IMR-90 (cell line): Measurements from ENCODE around the gene TMED3. TPM values are rescaled to one million over a fixed set of nuclear protein-coding genes. Genes with fewer than 3 reads are reported as not detected.

Source experiments
- ATAC-seq: fragments of 200-7000 bp; cut with Tn5 transposase; 2 replicates; pipeline ENCODE4 v1.9.1; 2020; ENCODE audit warnings: low read depth, mild to moderate bottlenecking, moderate library complexity
- BruUV-seq: library from RNA; stranded (reverse); fragments of 400-500 nt; replicated peaks from 2 replicates; lab custom pipeline; 2021; lab: Mats Ljungman, UMichigan
- CTCF ChIA-PET: fragments of 300-600 bp; formaldehyde crosslinking; extraction: SDS; loops from one replicate; lab custom pipeline; 2021; ENCODE audit warnings: antibody characterized with exemption; lab: Yijun Ruan, JAX
- POLR2A ChIA-PET: fragments of 300-600 bp; sonication (Branson Sonifier 250); formaldehyde crosslinking; loops from one replicate; lab custom pipeline; 2022; ENCODE audit warnings: antibody characterized with exemption; ENCODE audit not compliant: unreplicated experiment; lab: Charles Lee
- DNase-seq: peaks from one replicate; pipeline ENCODE4 v3.0.0; 2013
- H2AFZ ChIP-seq: replicated peaks from 2 replicates; pipeline ENCODE3; 2013; ENCODE audit warnings: low read length, mild to moderate bottlenecking; ENCODE audit not compliant: poor library complexity
- H2AK5ac ChIP-seq: 2 replicates; pipeline ENCODE4 v1.6.1; 2013; ENCODE audit warnings: low read depth, low read length, inconsistent platforms
- H2AK9ac ChIP-seq: replicated peaks from 2 replicates; pipeline ENCODE3; 2013; ENCODE audit warnings: mild to moderate bottlenecking, low read depth, low read length, moderate library complexity; ENCODE audit not compliant: poor library complexity
- H2BK120ac ChIP-seq: 2 replicates; pipeline ENCODE4 v1.6.1; 2013; ENCODE audit warnings: low read depth, low read length, inconsistent platforms
- H2BK15ac ChIP-seq: 3 replicates; pipeline ENCODE4 v1.6.1; 2013; ENCODE audit warnings: low read depth, low read length, inconsistent platforms
- H2BK20ac ChIP-seq: 2 replicates; pipeline ENCODE4 v1.6.1; 2013; ENCODE audit warnings: low read depth, mild to moderate bottlenecking, inconsistent platforms, low read length, moderate library complexity
- H2BK5ac ChIP-seq: 2 replicates; pipeline ENCODE4 v1.6.1; 2013; ENCODE audit warnings: mild to moderate bottlenecking, low read depth, low read length, inconsistent platforms; ENCODE audit not compliant: poor library complexity, severe bottlenecking
- H3K14ac ChIP-seq: replicated peaks from 2 replicates; pipeline ENCODE4 v1.6.1; 2013; ENCODE audit warnings: low read depth, low read length, inconsistent platforms
- H3K18ac ChIP-seq: 2 replicates; pipeline ENCODE4 v1.6.1; 2013; ENCODE audit warnings: low read depth, low read length, control low read depth
- H3K23ac ChIP-seq: 2 replicates; pipeline ENCODE4 v1.6.1; 2013; ENCODE audit warnings: low read depth, low read length, inconsistent platforms
- H3K27ac ChIP-seq: 2 replicates; pipeline ENCODE4 v1.5.1; 2013; ENCODE audit warnings: mild to moderate bottlenecking, control low read depth, low read length; ENCODE audit not compliant: insufficient read depth
- H3K27me3 ChIP-seq: 2 replicates; pipeline ENCODE4 v1.6.1; 2013; ENCODE audit warnings: low read length; ENCODE audit not compliant: control insufficient read depth, insufficient read depth
- H3K36me3 ChIP-seq: 2 replicates; pipeline ENCODE4 v1.6.1; 2013; ENCODE audit warnings: low read length, mixed read lengths; ENCODE audit not compliant: control insufficient read depth, insufficient read depth
- H3K4ac ChIP-seq: 2 replicates; pipeline ENCODE4 v1.6.1; 2013; ENCODE audit warnings: low read depth, low read length, inconsistent platforms
- H3K4me1 ChIP-seq: 2 replicates; pipeline ENCODE4 v1.6.1; 2013; ENCODE audit warnings: low read length, mixed read lengths; ENCODE audit not compliant: control insufficient read depth, insufficient read depth
- H3K4me2 ChIP-seq: 2 replicates; pipeline ENCODE4 v1.6.1; 2013; ENCODE audit warnings: low read depth, mild to moderate bottlenecking, control low read depth, low read length, moderate library complexity
- H3K4me3 ChIP-seq: 2 replicates; pipeline ENCODE4 v1.5.1; 2013; ENCODE audit warnings: low read depth, mild to moderate bottlenecking, control low read depth, low read length, moderate library complexity; ENCODE audit not compliant: insufficient read depth
- H3K56ac ChIP-seq: 2 replicates; pipeline ENCODE4 v1.6.1; 2013; ENCODE audit warnings: low read length, inconsistent platforms; ENCODE audit not compliant: insufficient read depth; ENCODE audit errors: extremely low read depth
- H3K79me1 ChIP-seq, 2 experiments: 2 replicates each; pipeline ENCODE4 v1.6.1; 2013; ENCODE audit warnings: low read length in 2 of 2, inconsistent platforms in 1 of 2, low read depth in 1 of 2
- H3K9ac ChIP-seq: 2 replicates; pipeline ENCODE4 v1.6.1; 2013; ENCODE audit warnings: low read depth, low read length, control low read depth
- H3K9me1 ChIP-seq: 2 replicates; pipeline ENCODE4 v1.6.1; 2013; ENCODE audit warnings: low read length, inconsistent platforms; ENCODE audit not compliant: insufficient read depth
- H3K9me3 ChIP-seq: 2 replicates; pipeline ENCODE4 v1.6.1; 2013; ENCODE audit warnings: low read length; ENCODE audit not compliant: control insufficient read depth, insufficient read depth
- H4K20me1 ChIP-seq: 2 replicates; pipeline ENCODE4 v1.6.1; 2013; ENCODE audit warnings: low read length, inconsistent platforms; ENCODE audit not compliant: insufficient read depth
- H4K5ac ChIP-seq: 2 replicates; pipeline ENCODE4 v1.6.1; 2013; ENCODE audit warnings: mild to moderate bottlenecking, low read depth, low read length, control low read depth
- H4K8ac ChIP-seq, 2 experiments: 2 replicates each; pipeline ENCODE4 v1.6.1; 2013; ENCODE audit warnings: low read depth in 2 of 2, low read length in 2 of 2, control low read depth in 1 of 2, inconsistent platforms in 1 of 2
- H4K91ac ChIP-seq: 2 replicates; pipeline ENCODE4 v1.6.1; 2013; ENCODE audit warnings: low read depth, low read length, inconsistent platforms; ENCODE audit not compliant: insufficient read depth
- BHLHE40 ChIP-seq: fragments of 150-350 bp; IDR thresholded peaks from 2 replicates; pipeline ENCODE4 v1.6.1; 2016; ENCODE audit warnings: mild to moderate bottlenecking, low read depth, low read length
- CEBPB ChIP-seq: IDR thresholded peaks from 2 replicates; pipeline ENCODE4 v1.6.1; 2012; ENCODE audit warnings: low read depth, low read length, improper control_type of control experiment
- CHD1 ChIP-seq: IDR thresholded peaks from 2 replicates; pipeline ENCODE4 v1.6.1; 2012; ENCODE audit warnings: low read depth, low read length, improper control_type of control experiment
- FOS ChIP-seq: fragments of 150-350 bp; IDR thresholded peaks from 2 replicates; pipeline ENCODE4 v1.6.1; 2016; ENCODE audit warnings: low read depth, low read length
- MAFK ChIP-seq: IDR thresholded peaks from 2 replicates; pipeline ENCODE4 v1.6.1; 2012; ENCODE audit warnings: low read depth, low read length, improper control_type of control experiment
- MAZ ChIP-seq: IDR thresholded peaks from 2 replicates; pipeline ENCODE4 v1.6.1; 2012; ENCODE audit warnings: low read depth, mild to moderate bottlenecking, low read length, improper control_type of control experiment, moderate library complexity, borderline replicate concordance
- MXI1 ChIP-seq: IDR thresholded peaks from 2 replicates; pipeline ENCODE4 v1.6.1; 2012; ENCODE audit warnings: low read depth, mild to moderate bottlenecking, low read length, moderate library complexity, borderline replicate concordance
- NFE2L2 ChIP-seq: fragments of 150-350 bp; IDR thresholded peaks from 2 replicates; pipeline ENCODE4 v1.6.1; 2016; ENCODE audit warnings: low read depth, mild to moderate bottlenecking, low read length
- POLR2A ChIP-seq: IDR thresholded peaks from 2 replicates; pipeline ENCODE4 v1.6.1; 2012; ENCODE audit warnings: mild to moderate bottlenecking, low read depth, low read length
- RAD21 ChIP-seq: IDR thresholded peaks from 2 replicates; pipeline ENCODE4 v1.6.1; 2012; ENCODE audit warnings: low read length, improper control_type of control experiment
- RCOR1 ChIP-seq: IDR thresholded peaks from 2 replicates; pipeline ENCODE4 v1.6.1; 2012; ENCODE audit warnings: mild to moderate bottlenecking, low read length, improper control_type of control experiment; ENCODE audit not compliant: insufficient replicate concordance
- RFX5 ChIP-seq: IDR thresholded peaks from 2 replicates; pipeline ENCODE4 v1.8.0; 2012; ENCODE audit warnings: low read depth, mild to moderate bottlenecking, low read length, moderate library complexity
- SMC3 ChIP-seq: fragments of 150-350 bp; IDR thresholded peaks from 2 replicates; pipeline ENCODE4 v1.6.1; 2016; ENCODE audit warnings: low read depth, mild to moderate bottlenecking, antibody characterized with exemption, low read length, moderate library complexity
- WGBS, 2 experiments: methylation state at CpG; one replicate each; pipeline versions ENCODE4 v1.1.5 to v1.1.7; 2013; ENCODE audit warnings: missing lambda C conversion rate in 2 of 2; ENCODE audit not compliant: insufficient read length in 1 of 2; ENCODE audit errors: extremely low coverage in 2 of 2; 5-methylcytosine and 5-hydroxymethylcytosine counted together
- dilution Hi-C: fragments of 300-500 bp; cut with HindIII; formaldehyde crosslinking; loops from one replicate; pipeline ENCODE4 v1.14.3; 2018; ENCODE audit warnings: low sequenced_read_pairs; ENCODE audit not compliant: unreplicated experiment
- in situ Hi-C: fragments of 300-500 bp; cut with MboI; formaldehyde crosslinking; loops from 3 replicates; pipeline ENCODE4 v1.14.3; 2019; ENCODE audit warnings: low sequenced_read_pairs, inconsistent platforms, mixed read lengths
- intact Hi-C: fragments of 100-400 bp; cut with micrococcal nuclease; formaldehyde crosslinking; loops from 2 replicates; pipeline ENCODE4 v1.10.0; 2022
- polyA plus RNA-seq, 3 experiments: library from polyadenylated mRNA; depleted of rRNA; stranded (reverse); fragments of >200 nt; gene quantifications; 2 replicates each; pipeline ENCODE4 v1.2.3, GENCODE V29; 2012; ENCODE audit warnings: low replicate concordance in 1 of 3
- total RNA-seq: library from RNA; depleted of rRNA; stranded (reverse); fragments of >200 nt; gene quantifications from 2 replicates; pipeline ENCODE4 v1.2.3, GENCODE V29; 2012
- TF ChIP-seq, protein P1 (sequence below): fragments of 150-350 bp; IDR thresholded peaks from 2 replicates; pipeline ENCODE4 v1.6.1; 2016; ENCODE audit warnings: low read depth, mild to moderate bottlenecking, low read length, moderate library complexity, borderline replicate concordance
- TF ChIP-seq, protein P2 (sequence below): conservative IDR thresholded peaks from 2 replicates; pipeline ENCODE4 v1.5.1; 2012; ENCODE audit warnings: mild to moderate bottlenecking, low read depth, low read length, improper control_type of control experiment
- TF ChIP-seq, protein P3 (sequence below): fragments of 150-350 bp; IDR thresholded peaks from 2 replicates; pipeline ENCODE4 v1.6.1; 2017; ENCODE audit warnings: mild to moderate bottlenecking, antibody characterized with exemption, low read length, low read depth

The TMED3 gene
- total and polyA plus RNA-seq, 2 of the 4 experiments (the other 2 are of a cell fraction) = 170 to 237 TPM

DNA sequence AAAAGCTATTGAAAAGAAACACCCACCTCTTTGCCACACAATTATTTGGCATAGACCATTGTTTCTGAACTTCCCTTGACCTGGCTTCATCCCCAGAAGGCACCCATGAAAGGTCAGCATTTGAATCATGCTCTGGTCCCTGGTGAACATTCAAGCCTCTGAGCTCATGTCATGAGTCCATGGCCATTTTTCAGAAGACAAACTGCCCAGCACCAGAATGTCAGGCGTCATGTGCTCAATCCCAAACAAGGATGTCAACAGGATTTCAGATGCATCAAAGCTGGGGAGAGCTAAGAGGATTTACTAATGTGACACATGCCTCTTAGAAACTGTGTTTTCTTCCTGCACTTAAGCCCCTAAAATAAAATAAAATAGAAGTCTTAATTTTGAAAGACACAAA lies 41.3 kb downstream of the TMED3 start:
- H4K20me1 ChIP-seq = no peaks in the 10 kb centered on the region; the same call in 1 of the 2 replicates
- no peaks in the 10 kb centered on the region for H3K27me3 ChIP-seq
- BruUV-seq = no TSS peak
- H3K4me1 ChIP-seq = no peaks in the 10 kb centered on the region
- no peak overlapping the region for H3K23ac ChIP-seq
- no peak overlapping the region for H4K5ac ChIP-seq
- no peak overlapping the region for H3K27ac ChIP-seq
- H3K56ac ChIP-seq = no peak overlapping the region
- H3K4me2 ChIP-seq = no peak overlapping the region
- no peaks in the 10 kb centered on the region for H3K9me3 ChIP-seq
- no peak overlapping the region for H2BK20ac ChIP-seq
- no peak overlapping the region for H2BK120ac ChIP-seq
- H4K8ac ChIP-seq = no peak overlapping the region
- no peak overlapping the region for H3K4me3 ChIP-seq
- dilution Hi-C loops (no loop called here), in situ Hi-C loops (no loop called here), intact Hi-C loops (no loop called here)
- WGBS, 2 experiments = no CpG with 5 or more reads among the region's 1 CpG
- no peaks in the 10 kb centered on the region for H3K9me1 ChIP-seq
- H2AK5ac ChIP-seq = no peak overlapping the region
- peak overlapping the region; percentile 42 for H2AK9ac ChIP-seq
- H2BK15ac ChIP-seq = no peak overlapping the region
- DNase-seq (no peak), ATAC-seq (no peak)
- H2BK5ac ChIP-seq = no peak overlapping the region
- no peak overlapping the region for H3K9ac ChIP-seq
- H4K91ac ChIP-seq = no peak overlapping the region
- TF ChIP-seq CEBPB (no peak), SMC3 (no peak), MAFK (no peak), RCOR1 (no peak), RAD21 (no peak), MAZ (no peak), MXI1 (no peak), BHLHE40 (no peak), CHD1 (no peak), FOS (no peak), POLR2A (no peak), RFX5 (no peak), NFE2L2 (no peak)
- TF ChIP-seq, protein P1, sequence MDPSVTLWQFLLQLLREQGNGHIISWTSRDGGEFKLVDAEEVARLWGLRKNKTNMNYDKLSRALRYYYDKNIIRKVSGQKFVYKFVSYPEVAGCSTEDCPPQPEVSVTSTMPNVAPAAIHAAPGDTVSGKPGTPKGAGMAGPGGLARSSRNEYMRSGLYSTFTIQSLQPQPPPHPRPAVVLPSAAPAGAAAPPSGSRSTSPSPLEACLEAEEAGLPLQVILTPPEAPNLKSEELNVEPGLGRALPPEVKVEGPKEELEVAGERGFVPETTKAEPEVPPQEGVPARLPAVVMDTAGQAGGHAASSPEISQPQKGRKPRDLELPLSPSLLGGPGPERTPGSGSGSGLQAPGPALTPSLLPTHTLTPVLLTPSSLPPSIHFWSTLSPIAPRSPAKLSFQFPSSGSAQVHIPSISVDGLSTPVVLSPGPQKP = no peak
- TF ChIP-seq, protein P2, sequence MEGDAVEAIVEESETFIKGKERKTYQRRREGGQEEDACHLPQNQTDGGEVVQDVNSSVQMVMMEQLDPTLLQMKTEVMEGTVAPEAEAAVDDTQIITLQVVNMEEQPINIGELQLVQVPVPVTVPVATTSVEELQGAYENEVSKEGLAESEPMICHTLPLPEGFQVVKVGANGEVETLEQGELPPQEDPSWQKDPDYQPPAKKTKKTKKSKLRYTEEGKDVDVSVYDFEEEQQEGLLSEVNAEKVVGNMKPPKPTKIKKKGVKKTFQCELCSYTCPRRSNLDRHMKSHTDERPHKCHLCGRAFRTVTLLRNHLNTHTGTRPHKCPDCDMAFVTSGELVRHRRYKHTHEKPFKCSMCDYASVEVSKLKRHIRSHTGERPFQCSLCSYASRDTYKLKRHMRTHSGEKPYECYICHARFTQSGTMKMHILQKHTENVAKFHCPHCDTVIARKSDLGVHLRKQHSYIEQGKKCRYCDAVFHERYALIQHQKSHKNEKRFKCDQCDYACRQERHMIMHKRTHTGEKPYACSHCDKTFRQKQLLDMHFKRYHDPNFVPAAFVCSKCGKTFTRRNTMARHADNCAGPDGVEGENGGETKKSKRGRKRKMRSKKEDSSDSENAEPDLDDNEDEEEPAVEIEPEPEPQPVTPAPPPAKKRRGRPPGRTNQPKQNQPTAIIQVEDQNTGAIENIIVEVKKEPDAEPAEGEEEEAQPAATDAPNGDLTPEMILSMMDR = no peak
- TF ChIP-seq, protein P3, sequence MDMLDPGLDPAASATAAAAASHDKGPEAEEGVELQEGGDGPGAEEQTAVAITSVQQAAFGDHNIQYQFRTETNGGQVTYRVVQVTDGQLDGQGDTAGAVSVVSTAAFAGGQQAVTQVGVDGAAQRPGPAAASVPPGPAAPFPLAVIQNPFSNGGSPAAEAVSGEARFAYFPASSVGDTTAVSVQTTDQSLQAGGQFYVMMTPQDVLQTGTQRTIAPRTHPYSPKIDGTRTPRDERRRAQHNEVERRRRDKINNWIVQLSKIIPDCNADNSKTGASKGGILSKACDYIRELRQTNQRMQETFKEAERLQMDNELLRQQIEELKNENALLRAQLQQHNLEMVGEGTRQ = no peak
- no peak overlapping the region for H3K4ac ChIP-seq
- CTCF ChIA-PET = interaction anchor here (0.6 kb wide), 1 partner anchor 281 kb away, joined by 5 read pairs; no protein-coding TSS in a partner anchor
- H2AFZ ChIP-seq = no peak overlapping the region
- H3K36me3 ChIP-seq = no peaks in the 10 kb centered on the region
- POLR2A ChIA-PET = no interaction called here
- H3K79me1 ChIP-seq = no peaks in the 10 kb centered on the region; a peak in 2 of 4 replicates
- no peak overlapping the region for H3K14ac ChIP-seq
- H3K18ac ChIP-seq = no peak overlapping the region
